NCI-H345 treated with DMSO at 0.1 percent for 48 hours (cell line): ENCODE data around the gene VAT1.
A peak's percentile ranks its signal among the peaks of the same experiment; 100 is the strongest.
"Not testable (repeated sequence)": the region's sequence is repeated elsewhere in the genome, so short reads cannot be mapped to it uniquely, and the experiment has no call there.

Source experiments
- DNase-seq: peaks from one replicate; lab custom pipeline; 2025; ENCODE audit not compliant: unreplicated experiment; lab: John Stamatoyannopoulos, UW

The VAT1 gene

GRCh38 chr17:43021741-43022512, at the start of gene VAT1:
VAT1 (minus strand) TSS chr17:43022385; CDS start chr17:43022322, 63 bp downstream.
- peak; percentile 78 for DNase-seq

- DNase-seq, result no peak
Measured at GRCh38 chr17:43070872-43071271, 48.7 kb upstream of the VAT1 start.

GRCh38 chr17:43070257-43070656, 48.1 kb upstream of the VAT1 start:
- DNase-seq, result no peak

- DNase-seq, result no peak
Measured at GRCh38 chr17:43069368-43069898, 47.2 kb upstream of the VAT1 start.

- DNase-seq, result no peak
Measured at GRCh38 chr17:43068570-43069367, 46.6 kb upstream of the VAT1 start.

- DNase-seq, result no peak
Measured at GRCh38 chr17:43062984-43063638, 40.9 kb upstream of the VAT1 start.

GRCh38 chr17:43056051-43056450, 33.9 kb upstream of the VAT1 start:
- DNase-seq, result no peak

GRCh38 chr17:43053008-43053407, 30.8 kb upstream of the VAT1 start:
- DNase-seq, result not testable (repeated sequence)

- no peak for DNase-seq
Measured at GRCh38 chr17:43051969-43052368, 29.8 kb upstream of the VAT1 start.

GRCh38 chr17:43044024-43044423, 21.8 kb upstream of the VAT1 start:
- DNase-seq, result no peak

GRCh38 chr17:43043307-43043706, 21.1 kb upstream of the VAT1 start:
- DNase-seq, result no peak

GRCh38 chr17:43042025-43042628, 19.9 kb upstream of the VAT1 start:
- no peak for DNase-seq

- DNase-seq, result no peak
Measured at GRCh38 chr17:43040655-43041054, 18.5 kb upstream of the VAT1 start.

GRCh38 chr17:43039646-43040045, 17.5 kb upstream of the VAT1 start:
- DNase-seq, result no peak

GRCh38 chr17:43034894-43035293, 12.7 kb upstream of the VAT1 start:
- DNase-seq, result no peak

- DNase-seq, result no peak
Measured at GRCh38 chr17:43033948-43034881, 12.0 kb upstream of the VAT1 start.

- DNase-seq, result no peak
Measured at GRCh38 chr17:43031666-43032065, 9.5 kb upstream of the VAT1 start.

GRCh38 chr17:43030137-43030767, 8.1 kb upstream of the VAT1 start:
- DNase-seq, result no peak

- DNase-seq, result no peak
Measured at GRCh38 chr17:43028221-43028861, 6.2 kb upstream of the VAT1 start.
